OCI-LY1 (cell line): Measurements from ENCODE around the gene GALNT10.

ENCODE experiments used
- CTCF ChIP-seq: fragments of 200-600 bp; sonication (generic), shearing (Covaris generic); IDR thresholded peaks from 2 replicates; pipeline ENCODE4 v1.5.1; 2017; ENCODE audit warnings: mild to moderate bottlenecking, antibody characterized with exemption, low read length, moderate library complexity, mixed read lengths
- EZH2 ChIP-seq: fragments of 200-600 bp; sonication (generic), shearing (Covaris generic); IDR thresholded peaks from 2 replicates; pipeline ENCODE4 v1.8.0; 2017; ENCODE audit warnings: borderline replicate concordance, mixed run types, mild to moderate bottlenecking, antibody characterized with exemption, low read length, moderate library complexity, mixed read lengths

- TF ChIP-seq CTCF, result no peak
- TF ChIP-seq EZH2, result no peak
Measured at GRCh38 chr5:154386952-154387629, 196.6 kb downstream of the GALNT10 start.
